Left lung (tissue), 10 donors: ENCODE results near the gene SEMA4A. TPM values are rescaled to one million over a fixed set of nuclear protein-coding genes. Genes with fewer than 3 reads are reported as not detected.
A peak's percentile ranks its signal among the peaks of the same experiment; 100 is the strongest.

Experiments used
- ATAC-seq: fragments of 200-7000 bp; cut with Tn5 transposase; one replicate; pipeline ENCODE4 v1.9.1; 2020; ENCODE audit warnings: moderate library complexity
- DNase-seq, 4 donors: peaks; one replicate each; pipeline ENCODE4 v3.0.0-alpha.2; 2013 to 2020
- H3K27ac ChIP-seq, 2 donors: fragments of 200-600 bp; sonication (generic) in 1 of 2; one replicate each; pipeline versions ENCODE4 v1.5.0 to v1.8.0; 2020 to 2021
- H3K27me3 ChIP-seq, 2 donors: fragments of 200-600 bp; sonication (generic) in 1 of 2; one replicate each; pipeline versions ENCODE4 v1.5.0 to v1.8.0; 2020 to 2021
- H3K36me3 ChIP-seq, 2 donors: fragments of 200-600 bp; sonication (generic) in 1 of 2; one replicate each; pipeline versions ENCODE4 v1.5.0 to v1.8.0; 2020 to 2021
- H3K4me1 ChIP-seq, 2 donors: fragments of 200-600 bp; one replicate each; pipeline ENCODE4 v1.8.0; 2021
- H3K4me3 ChIP-seq, 2 donors: fragments of 200-600 bp; sonication (generic) in 1 of 2; one replicate each; pipeline versions ENCODE4 v1.5.0 to v1.8.0; 2020 to 2021; ENCODE audit warnings: mild to moderate bottlenecking in 1 of 2
- H3K9me3 ChIP-seq, 2 donors: fragments of 200-600 bp; sonication (generic) in 1 of 2; one replicate each; pipeline versions ENCODE4 v1.5.0 to v1.8.0; 2020 to 2021
- CTCF ChIP-seq, 2 donors: fragments of 200-600 bp; sonication (generic) in 1 of 2; IDR thresholded peaks; one replicate each; pipeline versions ENCODE4 v1.5.0 to v1.8.0; 2021; ENCODE audit warnings: antibody characterized with exemption in 2 of 2
- intact Hi-C, 2 donors: fragments of 100-400 bp; cut with DNase I; formaldehyde crosslinking; loops; one replicate each; pipeline versions ENCODE4 v1.11.2 to v1.14.2; 2022
- polyA plus RNA-seq, 6 donors: library from polyadenylated mRNA; unstranded; fragments of 120-200 nt; gene quantifications; one replicate each; pipeline ENCODE4 v1.2.1, GENCODE V29; 2013; ENCODE audit not compliant: insufficient read length in 6 of 6
- total RNA-seq, 2 donors: library from RNA; stranded (reverse); fragmentation: NEBNext Ultra II Directional; extraction: Animal tissue kit (Norgen Biotek cat#: 25700); gene quantifications; one replicate each; pipeline ENCODE4 v1.2.1, GENCODE V29; 2021
- donor health status: DM: no; HTN: yes; CAD: no.
- donor health status: DM: no; HTN: no; CAD: no.

SEMA4A gene
- total and polyA plus RNA-seq, 8 donors = 18.3 to 41.3 (median 25.2) TPM

GRCh38 chr1:156157966-156158365 is 4.6 kb downstream of the SEMA4A start:
- no peak overlapping the region for H3K27ac ChIP-seq
- H3K27me3 ChIP-seq = no peaks in the 10 kb centered on the region
- H3K4me3 ChIP-seq = no peak overlapping the region
- intact Hi-C loops = no loop called here
- H3K36me3 ChIP-seq = peaks cover 0 to 56% of the 10 kb centered on the region in 2 donors
- no peaks in the 10 kb centered on the region for H3K9me3 ChIP-seq
- TF ChIP-seq CTCF (IDR thresholded peaks at IDR 0.05) = no peak
- ATAC-seq (no peak), DNase-seq (no peak)
- peaks cover 7 to 63% of the 10 kb centered on the region in 2 donors for H3K4me1 ChIP-seq

- H3K9me3 ChIP-seq = no peaks in the 10 kb centered on the region
- H3K4me1 ChIP-seq = peaks cover 11 to 69% of the 10 kb centered on the region in 2 donors
- H3K27me3 ChIP-seq = no peaks in the 10 kb centered on the region
- peak overlapping the region in 1 of 2 donors; percentile 26 for H3K4me3 ChIP-seq
- ATAC-seq = no peak
- no peak for TF ChIP-seq CTCF (IDR thresholded peaks at IDR 0.05)
- H3K27ac ChIP-seq = peak overlapping the region in 1 of 2 donors; percentile 63
- intact Hi-C loops = no loop called here
- peaks cover 0 to 71% of the 10 kb centered on the region in 2 donors for H3K36me3 ChIP-seq
- no peak for DNase-seq
These were observed 6.8 kb downstream of the SEMA4A start for GRCh38 chr1:156160000-156160742.

- H3K9me3 ChIP-seq = no peaks in the 10 kb centered on the region
- peak overlapping the region in 1 of 2 donors; percentile 26 for H3K4me3 ChIP-seq
- no peak for TF ChIP-seq CTCF (IDR thresholded peaks at IDR 0.05)
- ATAC-seq (peak; percentile 65), DNase-seq (peak; percentile 77 to 90 (median 82))
- H3K27ac ChIP-seq = peak overlapping the region in 1 of 2 donors; percentile 63
- peaks cover 0 to 75% of the 10 kb centered on the region in 2 donors for H3K36me3 ChIP-seq
- intact Hi-C loops = no loop called here
- no peaks in the 10 kb centered on the region for H3K27me3 ChIP-seq
- H3K4me1 ChIP-seq = peaks cover 11 to 64% of the 10 kb centered on the region in 2 donors
These were observed 7.4 kb downstream of the SEMA4A start for GRCh38 chr1:156160743-156161171.

GRCh38 chr1:156162430-156163037 is 9.1 kb downstream of the SEMA4A start:
- intact Hi-C loops = no loop called here
- peak in 1 of 4 donors; percentile 60 for DNase-seq
- H3K4me3 ChIP-seq = no peak overlapping the region
- ATAC-seq = peak; percentile 81
- no peak for TF ChIP-seq CTCF (IDR thresholded peaks at IDR 0.05)
- peaks cover 11 to 54% of the 10 kb centered on the region in 2 donors for H3K4me1 ChIP-seq
- H3K36me3 ChIP-seq = peaks cover 0 to 81% of the 10 kb centered on the region in 2 donors
- peak overlapping the region; percentile 65 to 67 for H3K27ac ChIP-seq
- H3K9me3 ChIP-seq = no peaks in the 10 kb centered on the region
- no peaks in the 10 kb centered on the region for H3K27me3 ChIP-seq

- Histone ChIP-seq H3K27ac (no peak overlapping the region), H3K9me3 (no peaks in the 10 kb centered on the region), H3K4me3 (no peak overlapping the region), H3K27me3 (no peaks in the 10 kb centered on the region), H3K4me1 (peaks cover 11 to 54% of the 10 kb centered on the region in 2 donors), H3K36me3 (peaks cover 0 to 76% of the 10 kb centered on the region in 2 donors)
- intact Hi-C loops = loop anchor here in 1 of 2 donors (2.0 kb wide), 1 partner anchor 39 kb away; no protein-coding TSS in a partner anchor
- no peak for ATAC-seq
- DNase-seq = no peak
- TF ChIP-seq CTCF (IDR thresholded peaks at IDR 0.05) = no peak
These were observed 10.3 kb downstream of the SEMA4A start for GRCh38 chr1:156163712-156164111.
